T-helper 2 cell treated with Interferon-gamma antibody and Interleukin-4, amounts not matched to agents 100 ng/mL and 5 ng/mL, for 36 hours (primary cell): ENCODE data around the gene CDH9. TPM values are rescaled to one million over a fixed set of nuclear protein-coding genes. Genes with fewer than 3 reads are reported as not detected.
"Not testable (repeated sequence)": the region's sequence is repeated elsewhere in the genome, so short reads cannot be mapped to it uniquely, and the experiment has no call there.

Experiments used
- intact Hi-C: fragments of 100-400 bp; cut with micrococcal nuclease; formaldehyde crosslinking; loops from one replicate; pipeline ENCODE4 v1.15.1; 2023
- total RNA-seq: library from RNA; stranded (reverse); gene quantifications from 2 replicates; pipeline ENCODE4 v1.2.3, GENCODE V29; 2022

The CDH9 gene
- total RNA-seq, 1 donor from 2014 or later, result not detected

- intact Hi-C loops, result no loop called here
Measured at GRCh38 chr5:26955161-26955560, 83.2 kb downstream of the CDH9 start.

GRCh38 chr5:26948921-26949320 is 89.5 kb downstream of the CDH9 start:
- intact Hi-C loops, result no loop called here

GRCh38 chr5:26945901-26946300 is 92.5 kb downstream of the CDH9 start:
- intact Hi-C loops, result no loop called here

- intact Hi-C loops, result no loop called here
Measured at GRCh38 chr5:26942481-26942880, 95.9 kb downstream of the CDH9 start.

- intact Hi-C loops, result no loop called here
Measured at GRCh38 chr5:26940994-26941393, 97.4 kb downstream of the CDH9 start.

GRCh38 chr5:26932238-26932637 is 106.1 kb downstream of the CDH9 start:
- intact Hi-C loops, result no loop called here

GRCh38 chr5:26921439-26921838 is 116.9 kb downstream of the CDH9 start:
- intact Hi-C loops, result no loop called here

GRCh38 chr5:26903469-26903868 is 134.9 kb downstream of the CDH9 start:
- intact Hi-C loops, result no loop called here

- intact Hi-C loops, result no loop called here
Measured at GRCh38 chr5:26894719-26895263, 143.6 kb downstream of the CDH9 start.

GRCh38 chr5:26893078-26893477 is 145.3 kb downstream of the CDH9 start:
- intact Hi-C loops, result no loop called here

GRCh38 chr5:26889815-26890214 is 148.6 kb downstream of the CDH9 start:
- intact Hi-C loops, result no loop called here

GRCh38 chr5:26884481-26884880 is 153.9 kb downstream of the CDH9 start:
- intact Hi-C loops, result no loop called here

- intact Hi-C loops, result no loop called here
Measured at GRCh38 chr5:26883375-26883774, 155.0 kb downstream of the CDH9 start.

- intact Hi-C loops, result no loop called here
Measured at GRCh38 chr5:26881901-26882300, 156.5 kb downstream of the CDH9 start.

GRCh38 chr5:26877154-26877553 is 161.2 kb downstream of the CDH9 start:
- intact Hi-C loops, result no loop called here

- intact Hi-C loops, result no loop called here
Measured at GRCh38 chr5:26872337-26872736, 166.0 kb downstream of the CDH9 start.

GRCh38 chr5:26869781-26870180 is 168.6 kb downstream of the CDH9 start:
- intact Hi-C loops, result no loop called here

- intact Hi-C loops, result no loop called here
Measured at GRCh38 chr5:26868504-26868903, 169.9 kb downstream of the CDH9 start.

GRCh38 chr5:26864061-26864460 is 174.3 kb downstream of the CDH9 start:
- intact Hi-C loops, result no loop called here

GRCh38 chr5:26856238-26856637 is 182.1 kb downstream of the CDH9 start:
- intact Hi-C loops, result no loop called here

- intact Hi-C loops, result not testable (repeated sequence)
Measured at GRCh38 chr5:26852450-26852849, 185.9 kb downstream of the CDH9 start.

GRCh38 chr5:26847041-26847736 is 191.2 kb downstream of the CDH9 start:
- intact Hi-C loops, result no loop called here

GRCh38 chr5:26843677-26844076 is 194.7 kb downstream of the CDH9 start:
- intact Hi-C loops, result no loop called here
